ENCODE results near the gene IL7R.

IL7R gene, protein sequence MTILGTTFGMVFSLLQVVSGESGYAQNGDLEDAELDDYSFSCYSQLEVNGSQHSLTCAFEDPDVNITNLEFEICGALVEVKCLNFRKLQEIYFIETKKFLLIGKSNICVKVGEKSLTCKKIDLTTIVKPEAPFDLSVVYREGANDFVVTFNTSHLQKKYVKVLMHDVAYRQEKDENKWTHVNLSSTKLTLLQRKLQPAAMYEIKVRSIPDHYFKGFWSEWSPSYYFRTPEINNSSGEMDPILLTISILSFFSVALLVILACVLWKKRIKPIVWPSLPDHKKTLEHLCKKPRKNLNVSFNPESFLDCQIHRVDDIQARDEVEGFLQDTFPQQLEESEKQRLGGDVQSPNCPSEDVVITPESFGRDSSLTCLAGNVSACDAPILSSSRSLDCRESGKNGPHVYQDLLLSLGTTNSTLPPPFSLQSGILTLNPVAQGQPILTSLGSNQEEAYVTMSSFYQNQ

DNA sequence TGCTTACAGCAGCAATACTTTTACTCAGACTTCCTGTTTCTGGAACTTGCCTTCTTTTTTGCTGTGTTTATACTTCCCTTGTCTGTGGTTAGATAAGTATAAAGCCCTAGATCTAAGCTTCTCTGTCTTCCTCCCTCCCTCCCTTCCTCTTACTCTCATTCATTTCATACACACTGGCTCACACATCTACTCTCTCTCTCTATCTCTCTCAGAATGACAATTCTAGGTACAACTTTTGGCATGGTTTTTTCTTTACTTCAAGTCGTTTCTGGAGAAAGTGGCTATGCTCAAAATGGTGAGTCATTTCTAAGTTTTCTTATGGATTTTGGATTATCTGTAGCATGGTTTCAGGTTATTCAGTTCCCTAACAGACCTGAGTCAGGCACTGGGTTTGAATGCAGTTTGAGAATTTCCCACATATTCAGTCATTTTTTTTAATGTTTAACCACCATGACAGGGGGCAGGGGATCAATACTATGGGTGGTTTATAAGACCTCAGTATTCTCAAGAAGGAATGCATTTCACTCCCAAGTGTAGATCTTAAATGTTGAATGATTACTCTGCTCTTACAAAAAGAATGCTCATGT is at the start of gene IL7R:
Gene IL7R (plus strand): TSS at position 127 of the 587 bp plus-strand sequence. CDS start 87 bp downstream, at position 214.
- DNase-seq (ENCODE audit: low read depth): peak; percentile 43

DNA sequence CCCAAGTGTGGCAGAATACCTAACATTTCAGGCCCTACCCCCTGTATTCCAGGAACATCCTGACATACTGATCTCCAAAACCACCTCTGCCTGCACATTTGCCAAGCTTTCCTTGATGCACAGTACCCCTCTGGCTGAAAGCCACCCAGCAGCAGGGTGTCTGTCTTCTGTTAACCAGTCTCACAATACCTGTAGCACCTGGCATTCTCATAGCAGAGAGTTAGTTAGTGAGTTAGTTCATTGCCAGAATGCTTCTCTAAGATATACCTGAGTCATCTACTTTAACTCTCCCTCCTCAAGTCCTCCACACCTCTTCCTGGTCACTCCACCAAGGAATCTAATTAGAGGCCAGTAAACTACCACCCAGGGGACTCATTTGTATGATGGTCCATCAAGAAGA is 46.1 kb upstream of the IL7R start:
- DNase-seq (ENCODE audit: low read depth): no peak

DNA sequence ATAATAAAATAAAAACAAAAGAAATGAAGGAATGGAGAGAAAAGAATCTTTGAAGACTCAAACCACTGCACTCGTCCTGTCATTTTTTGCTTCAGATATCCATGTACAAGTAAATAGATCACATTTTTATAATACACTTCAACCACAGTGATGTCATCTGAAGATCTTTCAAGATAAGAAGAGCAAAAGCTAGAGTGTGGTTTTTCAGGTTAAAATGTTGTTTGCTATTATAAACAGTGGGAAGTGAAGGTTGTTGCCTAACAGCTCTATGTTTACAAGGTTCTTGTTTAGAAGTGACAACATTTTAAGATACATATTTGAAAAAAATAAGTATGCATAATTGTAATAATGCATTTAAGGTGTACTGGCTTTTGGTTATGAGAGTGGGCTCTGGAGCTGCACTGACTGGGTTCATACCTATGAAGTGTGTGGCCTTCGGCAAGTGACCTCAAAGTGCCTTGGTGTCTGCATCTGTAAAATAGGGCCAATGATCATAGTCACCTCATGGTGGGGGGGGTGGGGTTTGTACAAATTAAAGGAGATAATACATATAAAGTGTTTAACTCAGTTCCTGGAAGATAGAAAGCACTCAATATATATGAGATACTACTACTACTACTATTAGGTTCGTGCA is 45.5 kb upstream of the IL7R start:
- no peak for DNase-seq (ENCODE audit: low read depth)

DNA sequence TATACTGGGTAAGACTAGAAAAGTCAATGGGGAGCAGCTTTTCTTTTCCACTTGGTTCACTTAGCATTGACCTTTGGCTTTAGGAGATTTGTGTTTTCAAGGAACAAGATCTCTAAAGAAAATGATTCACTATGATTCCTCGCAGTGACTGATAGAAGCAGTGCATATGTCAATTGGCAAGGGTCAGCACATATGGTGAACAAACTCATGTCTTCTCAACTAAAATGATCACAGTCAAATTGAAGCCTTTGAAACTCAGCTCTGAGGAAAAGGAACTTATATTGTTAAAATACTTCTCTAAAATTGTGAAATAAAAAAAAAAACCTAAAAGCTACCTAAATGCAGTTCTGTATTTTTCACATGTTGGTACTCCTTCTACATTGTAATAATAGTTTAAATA is 43.2 kb upstream of the IL7R start:
- no peak for DNase-seq (ENCODE audit: low read depth)

GRCh38 chr5:35815089-35815936 is 41.4 kb upstream of the IL7R start:
- no peak for DNase-seq (ENCODE audit: low read depth)

GRCh38 chr5:35816881-35817521 is 39.7 kb upstream of the IL7R start:
- DNase-seq (ENCODE audit: low read depth): no peak

- DNase-seq (ENCODE audit: low read depth): no peak
Measured at GRCh38 chr5:35819026-35819425, 37.7 kb upstream of the IL7R start.

GRCh38 chr5:35819668-35820067 is 37.0 kb upstream of the IL7R start:
- no peak for DNase-seq (ENCODE audit: low read depth)

GRCh38 chr5:35820735-35821134 is 36.0 kb upstream of the IL7R start:
- no peak for DNase-seq (ENCODE audit: low read depth)

DNA sequence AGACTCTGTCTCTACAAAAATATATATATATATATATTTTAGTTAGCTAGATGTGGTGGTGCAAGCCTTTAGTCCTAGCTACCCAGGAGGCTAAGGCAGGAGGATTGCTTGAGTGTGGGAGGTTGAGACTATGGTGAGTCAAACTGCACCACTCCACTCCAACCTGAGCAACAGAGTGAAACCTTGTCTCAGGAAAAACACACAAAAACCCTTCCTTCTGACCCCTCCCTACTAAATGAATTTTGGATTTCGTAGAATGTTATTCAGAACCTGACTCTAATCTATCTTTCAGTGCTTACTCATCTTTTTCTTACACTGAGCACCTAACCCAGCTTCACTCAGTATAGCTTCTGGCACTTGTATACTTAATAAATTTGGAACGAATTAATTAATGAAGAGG is 35.2 kb upstream of the IL7R start:
- no peak for DNase-seq (ENCODE audit: low read depth)

- DNase-seq (ENCODE audit: low read depth): no peak
Measured at GRCh38 chr5:35822511-35822910, 34.2 kb upstream of the IL7R start.

GRCh38 chr5:35823347-35824098 is 33.2 kb upstream of the IL7R start:
- DNase-seq (ENCODE audit: low read depth): no peak

DNA sequence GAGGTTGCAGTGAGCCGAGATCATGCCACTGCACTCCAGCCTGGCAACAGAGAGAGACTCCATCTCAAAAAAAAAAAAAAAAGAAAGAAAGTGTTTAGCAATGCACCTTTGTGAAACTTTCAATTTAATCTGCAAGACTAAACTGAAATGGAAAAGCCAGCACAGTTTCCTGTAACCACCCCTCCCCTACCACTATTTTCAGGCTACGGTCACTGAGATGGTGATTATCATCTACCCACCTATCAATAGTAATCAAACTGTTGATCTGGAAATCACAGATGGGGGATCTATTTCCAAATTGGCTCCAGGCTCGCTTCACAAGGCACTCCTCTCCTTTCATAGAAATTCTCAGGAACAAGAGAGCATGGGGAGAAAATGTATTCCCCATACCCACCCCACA is 30.6 kb upstream of the IL7R start:
- DNase-seq (ENCODE audit: low read depth): no peak

DNA sequence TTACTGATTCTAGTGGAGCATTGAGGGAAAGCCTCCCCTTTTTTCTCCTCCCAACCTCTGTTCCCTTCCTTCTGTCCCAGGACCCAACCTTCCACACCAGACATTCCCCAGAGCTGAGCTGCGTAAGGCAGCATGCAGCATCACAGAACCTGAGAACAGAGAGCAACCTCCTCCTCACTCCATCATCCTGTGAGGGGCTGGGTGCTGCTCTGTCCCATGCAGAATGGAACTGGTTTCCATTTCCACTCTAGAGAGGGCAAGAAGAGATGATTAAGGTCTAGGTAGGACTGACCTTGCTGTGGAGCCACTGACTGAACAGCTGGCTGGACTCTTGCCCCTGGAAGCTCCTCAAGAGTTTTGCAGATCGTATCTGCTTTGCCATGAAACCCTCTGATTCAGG is 30.1 kb upstream of the IL7R start:
- DNase-seq (ENCODE audit: low read depth): no peak

DNA sequence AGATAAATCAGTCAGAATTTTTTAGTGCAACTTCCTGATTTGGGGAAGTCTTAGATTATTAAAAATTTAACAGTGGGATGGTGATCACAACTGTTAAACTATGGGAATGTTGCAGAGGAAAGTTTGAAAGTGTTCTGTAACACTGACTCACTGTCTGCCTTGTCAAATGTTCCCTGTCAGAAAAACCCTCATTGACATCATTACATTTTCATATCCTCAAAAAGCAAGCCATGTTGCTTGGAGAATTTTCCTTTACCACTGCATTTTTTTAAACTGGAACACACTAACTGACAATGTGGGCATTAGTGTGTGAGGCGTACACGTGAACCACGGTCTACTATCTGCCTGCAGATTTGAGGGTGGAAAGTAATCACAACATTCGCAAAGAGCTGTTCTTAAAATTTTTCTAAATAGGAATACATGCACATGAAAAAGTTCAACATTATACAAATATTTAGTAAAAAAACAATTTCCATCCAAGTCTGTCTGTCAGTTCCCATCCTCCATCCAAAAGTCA is 28.6 kb upstream of the IL7R start:
- no peak for DNase-seq (ENCODE audit: low read depth)

- no peak for DNase-seq (ENCODE audit: low read depth)
Measured at GRCh38 chr5:35830587-35830986, 26.1 kb upstream of the IL7R start.

GRCh38 chr5:35832762-35833161 is 23.9 kb upstream of the IL7R start:
- no peak for DNase-seq (ENCODE audit: low read depth)

GRCh38 chr5:35833224-35833623 is 23.5 kb upstream of the IL7R start:
- DNase-seq (ENCODE audit: low read depth): no peak

DNA sequence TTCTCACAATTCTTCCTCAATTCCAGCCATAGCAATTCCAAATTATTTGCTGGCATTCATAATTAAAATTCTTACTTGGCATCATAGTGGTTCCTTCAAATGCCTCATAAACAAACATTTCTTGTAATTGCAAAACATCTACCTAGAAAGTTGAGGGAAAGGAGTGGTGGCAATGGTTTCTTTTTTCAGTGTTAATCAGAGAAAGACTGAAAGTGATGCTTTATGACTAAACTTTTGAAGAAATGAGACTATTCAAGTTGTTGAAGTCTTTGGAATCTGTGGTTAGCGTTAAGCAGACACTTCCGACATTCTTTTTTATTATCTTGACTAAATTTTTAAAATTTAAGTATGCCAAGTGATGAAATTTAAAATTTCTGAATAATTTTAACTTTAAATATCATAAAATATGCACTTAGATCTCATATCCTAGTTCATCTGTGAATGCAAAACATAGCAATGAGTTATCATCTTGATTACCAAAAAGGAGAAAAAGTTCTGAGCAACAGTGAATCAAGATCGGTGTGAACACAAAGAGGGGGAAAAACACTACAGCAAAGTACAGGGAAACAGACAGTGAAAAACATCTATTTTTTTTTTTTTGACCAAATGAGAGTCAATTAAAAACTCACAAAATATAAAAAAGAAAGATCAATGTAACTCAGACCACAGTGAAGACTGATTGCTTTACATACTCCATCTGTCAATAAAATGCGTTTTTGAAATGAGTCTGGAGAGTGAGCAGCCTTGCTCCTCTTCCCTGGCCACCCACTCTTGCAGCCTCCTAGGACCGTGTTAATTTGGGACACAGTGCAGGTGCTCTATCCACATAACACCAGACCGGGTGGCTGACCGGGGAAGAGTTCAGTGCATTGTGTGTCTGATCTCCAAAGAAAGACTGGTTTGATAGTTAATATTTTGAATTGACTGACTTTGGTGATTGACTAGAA is 20.6 kb upstream of the IL7R start:
- no peak for DNase-seq (ENCODE audit: low read depth)

Measured in HS-5 (cell line).